Hypothalamus (tissue), 51 donors: ENCODE measurements around the gene NANOS3.

ENCODE experiments used
- DNase-seq, 51 donors: peaks; one replicate each; lab custom pipeline; 2025; lab: John Stamatoyannopoulos, UW

NANOS3 gene

DNA sequence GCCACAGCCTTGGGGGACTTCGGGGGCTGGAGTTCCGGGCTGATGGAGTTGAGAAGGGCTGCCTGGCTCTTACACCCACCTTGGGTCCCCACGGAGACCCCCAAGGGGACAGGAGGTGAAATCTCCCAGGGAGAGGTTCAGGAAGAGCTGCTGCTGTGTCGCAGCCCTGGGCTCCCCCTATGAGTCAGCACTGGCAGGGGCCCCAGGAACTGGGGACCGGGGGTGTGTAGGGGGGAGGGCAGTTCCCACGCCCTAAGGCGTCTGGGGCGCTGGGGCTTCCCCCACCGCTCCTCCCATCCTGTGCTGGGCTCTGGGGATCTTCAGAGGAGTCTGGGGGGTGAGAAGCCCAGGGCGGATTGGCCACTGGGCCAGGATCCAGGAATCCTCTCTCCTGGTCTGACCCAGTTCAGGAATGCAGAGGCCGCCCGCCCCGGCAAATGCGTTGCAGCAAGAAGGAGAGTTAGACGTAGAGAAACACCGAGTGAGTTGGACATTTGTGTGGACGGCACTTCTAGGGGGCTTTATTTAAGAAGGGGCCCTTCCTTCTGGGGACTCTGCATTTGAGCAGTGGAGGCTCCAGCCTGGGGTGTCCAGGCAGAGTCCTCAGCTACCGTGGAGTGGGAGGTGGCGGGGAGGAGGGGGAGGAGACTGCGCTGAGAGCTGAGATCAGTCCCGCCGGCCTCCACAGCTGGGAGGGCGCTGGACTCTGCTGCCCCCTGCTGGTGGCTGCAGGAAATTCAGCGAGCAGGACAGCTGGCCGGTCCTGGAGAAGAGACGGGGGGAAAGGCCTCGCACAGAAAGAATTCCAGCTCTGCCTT lies 15.0 kb upstream of the NANOS3 start:
- peak; percentile 32 to 96 (median 87) for DNase-seq

DNA sequence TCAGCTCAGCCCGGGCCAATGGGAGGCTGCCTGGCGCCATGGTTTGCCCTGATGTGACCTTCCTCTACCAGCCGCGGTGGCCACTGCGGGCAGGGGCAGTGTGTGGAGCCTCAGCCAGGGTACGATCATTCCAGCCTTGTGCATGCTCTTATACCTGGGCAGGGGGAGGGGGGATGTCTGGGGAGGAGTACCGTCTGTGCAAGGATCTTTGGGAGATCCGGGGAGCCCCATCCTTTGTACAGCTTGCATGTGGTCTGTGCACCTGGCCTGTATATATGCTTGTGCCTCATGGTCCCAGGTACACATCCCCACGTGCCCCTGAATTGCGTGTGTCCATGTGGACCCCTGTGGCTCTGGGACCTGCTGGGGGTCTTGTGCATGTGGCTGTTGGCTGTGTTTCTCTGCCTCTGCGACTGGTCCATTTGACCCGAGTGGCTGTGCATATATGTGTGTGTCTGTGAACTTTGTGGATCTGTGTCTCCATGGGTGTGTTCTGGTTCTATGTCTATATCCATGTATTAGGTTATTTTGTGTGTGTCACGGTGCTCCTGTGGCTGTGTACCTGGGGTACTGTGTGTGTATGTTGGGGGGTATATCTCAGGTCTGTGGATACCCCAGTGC lies 12.8 kb upstream of the NANOS3 start:
- peak in 1 of 51 donors; percentile 23 for DNase-seq

DNA sequence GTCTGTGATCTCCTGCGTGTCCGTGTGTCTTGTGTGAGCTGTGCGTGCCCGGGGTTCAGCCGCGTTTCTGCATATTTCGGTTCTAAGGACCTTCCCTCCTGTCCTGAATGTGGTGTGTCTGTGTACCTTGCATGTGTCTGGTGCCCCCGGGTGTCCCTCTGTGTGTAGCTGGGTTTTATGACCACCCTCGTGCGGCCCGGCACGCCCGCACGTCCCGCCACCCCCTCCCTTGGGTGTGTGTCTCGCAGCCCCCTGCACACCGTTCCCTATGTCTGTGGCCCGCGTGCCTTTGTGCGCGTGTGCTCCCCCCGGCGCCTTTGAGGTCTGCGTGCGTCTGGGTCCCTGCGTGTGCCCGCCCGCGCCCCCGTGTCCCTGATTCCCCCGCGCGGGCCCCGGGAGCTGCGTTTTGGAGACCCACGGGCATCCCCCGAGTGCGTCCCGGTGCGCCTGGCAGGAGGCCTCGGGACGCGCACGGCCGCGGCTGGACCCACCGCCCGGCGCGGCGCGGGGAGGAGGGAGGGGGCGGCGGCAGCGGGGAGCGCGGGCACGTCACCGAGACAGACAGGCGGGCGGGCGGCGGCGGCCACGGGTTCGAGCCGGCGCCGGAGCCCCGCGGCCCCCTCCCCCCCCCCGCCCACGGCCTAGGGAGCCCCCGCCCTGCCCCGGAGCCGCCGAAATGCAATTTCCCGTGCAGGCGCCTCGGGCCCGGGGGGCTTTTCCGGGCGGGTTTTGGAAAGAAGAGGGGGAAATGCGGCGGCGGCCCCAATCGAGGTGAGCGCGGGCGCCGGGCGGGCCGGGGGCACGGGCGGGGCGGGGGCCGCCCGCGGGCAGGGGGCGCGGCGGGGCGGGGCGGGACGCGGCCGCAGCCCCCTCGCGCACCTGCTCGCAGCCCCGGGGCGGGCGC lies 12.0 kb upstream of the NANOS3 start:
- peak in 2 of 51 donors; percentile 15 to 27 for DNase-seq

- peak in 10 of 51 donors; percentile 11 to 56 (median 42) for DNase-seq
Observed at GRCh38 chr19:13865571-13866462, 11.1 kb upstream of the NANOS3 start.

DNA sequence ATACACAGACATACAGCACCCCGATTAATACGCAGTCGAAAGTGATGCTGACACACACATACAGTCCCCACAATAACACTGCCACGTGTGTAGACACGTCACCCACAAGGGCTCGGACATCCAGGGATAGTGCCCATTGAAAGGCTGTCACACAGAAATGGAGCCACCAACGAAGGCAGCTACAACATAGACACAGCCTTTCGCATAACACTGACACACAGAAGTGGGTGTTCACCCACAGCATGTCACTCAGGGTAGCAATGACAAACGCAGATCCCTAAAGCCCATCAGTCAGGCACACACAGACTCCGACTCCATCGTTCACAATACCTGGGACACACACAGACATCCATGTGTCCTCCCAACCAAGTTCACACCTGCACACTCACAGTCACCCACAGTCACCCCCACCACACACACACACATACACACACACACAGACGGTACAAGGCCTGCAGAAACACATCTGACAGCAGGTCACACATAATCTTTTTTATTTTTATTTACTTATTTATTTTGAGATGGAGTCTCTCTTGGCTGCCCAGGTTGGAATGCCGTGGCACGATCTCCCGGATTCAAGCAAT lies 10.4 kb upstream of the NANOS3 start:
- peak in 6 of 51 donors; percentile 20 to 64 (median 47) for DNase-seq

DNA sequence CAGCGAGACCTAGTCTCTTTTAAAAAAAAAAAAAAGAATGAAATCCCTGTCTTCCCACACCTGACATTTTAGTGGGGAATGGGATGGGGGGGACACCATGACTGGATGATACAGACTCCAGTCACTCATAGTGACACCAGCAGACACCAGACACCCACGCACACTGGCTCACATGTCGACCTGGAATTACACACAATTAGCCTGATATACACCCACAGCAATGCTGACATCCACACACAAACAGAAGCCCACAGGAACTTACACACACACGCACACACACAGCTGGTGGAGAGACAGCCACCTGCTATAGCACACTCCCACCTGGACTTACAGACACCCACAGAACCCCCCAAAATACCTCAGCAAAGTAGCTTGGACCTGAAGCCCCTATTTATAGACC lies 8.3 kb upstream of the NANOS3 start:
- DNase-seq, result peak in 1 of 51 donors; percentile 55

GRCh38 chr19:13869281-13869680 lies 7.7 kb upstream of the NANOS3 start:
- DNase-seq, result no peak

DNA sequence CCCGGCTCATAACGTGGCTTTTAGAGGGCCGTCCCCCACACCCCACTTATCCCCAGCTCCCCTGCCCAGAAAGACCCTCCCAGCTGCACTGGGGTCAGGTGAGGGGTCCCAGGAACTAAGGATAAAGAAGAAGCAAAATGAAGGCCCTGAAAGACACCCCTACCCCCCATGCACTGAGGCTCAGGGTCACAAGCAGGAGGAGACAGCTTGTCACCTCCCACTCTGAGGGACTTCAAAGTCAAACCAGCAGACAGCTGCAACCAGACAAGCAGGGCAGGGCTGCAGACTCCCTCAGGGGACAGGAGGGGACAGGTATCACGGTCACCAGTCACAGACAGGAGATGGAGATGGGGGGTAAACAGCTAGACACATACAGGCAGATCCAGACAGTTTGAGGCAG lies 6.1 kb upstream of the NANOS3 start:
- no peak for DNase-seq

GRCh38 chr19:13872339-13872694 lies 4.6 kb upstream of the NANOS3 start:
- no peak for DNase-seq

- DNase-seq, result peak in 1 of 51 donors; percentile 20
Observed at GRCh38 chr19:13872695-13873389, 4.1 kb upstream of the NANOS3 start.

GRCh38 chr19:13873834-13874515 lies 3.0 kb upstream of the NANOS3 start:
- no peak for DNase-seq

GRCh38 chr19:13875824-13876223 lies 1.1 kb upstream of the NANOS3 start:
- no peak for DNase-seq

DNA sequence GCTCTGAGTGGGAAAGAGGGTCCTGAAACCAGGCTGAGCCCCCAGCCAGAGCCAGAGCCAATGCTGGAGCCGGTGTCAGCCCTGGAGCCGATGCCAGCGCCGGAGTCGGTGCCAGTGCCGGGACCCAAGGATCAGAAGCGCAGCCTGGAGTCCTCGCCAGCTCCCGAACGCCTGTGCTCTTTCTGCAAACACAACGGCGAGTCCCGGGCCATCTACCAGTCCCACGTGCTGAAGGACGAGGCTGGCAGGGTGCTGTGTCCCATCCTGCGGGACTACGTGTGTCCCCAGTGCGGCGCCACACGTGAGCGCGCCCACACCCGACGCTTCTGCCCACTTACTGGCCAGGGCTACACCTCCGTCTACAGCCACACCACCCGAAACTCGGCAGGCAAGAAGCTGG lies 369 bp downstream of the NANOS3 start:
- DNase-seq, result no peak

GRCh38 chr19:13880059-13881043 lies 3.4 kb downstream of the NANOS3 start:
- peak; percentile 36 to 99 (median 94) for DNase-seq

DNA sequence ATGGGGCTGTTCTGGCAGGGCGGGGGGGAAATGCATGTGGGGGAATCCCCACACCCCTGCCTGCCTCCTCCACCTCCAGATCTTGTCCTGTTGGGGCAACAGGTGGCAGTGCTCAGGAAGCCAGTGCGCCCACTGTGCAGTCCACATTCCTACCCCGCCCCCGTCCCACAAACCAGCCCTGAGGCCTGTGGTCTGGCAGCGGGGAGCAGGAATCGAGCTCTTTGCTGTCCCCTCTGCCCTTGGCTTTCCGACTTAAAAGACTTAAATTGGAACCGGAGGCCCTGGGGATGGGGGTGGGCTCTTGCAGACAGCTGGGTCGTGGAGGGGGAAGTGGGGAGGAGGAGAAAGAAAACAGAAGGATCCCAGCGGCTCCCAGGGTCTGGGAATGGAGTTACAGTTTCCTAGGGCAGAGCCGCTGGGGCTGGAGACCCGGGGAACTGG lies 4.3 kb downstream of the NANOS3 start:
- DNase-seq, result no peak

GRCh38 chr19:13881692-13882418 lies 4.9 kb downstream of the NANOS3 start:
- DNase-seq, result peak in 17 of 51 donors; percentile 10 to 35 (median 23)

DNA sequence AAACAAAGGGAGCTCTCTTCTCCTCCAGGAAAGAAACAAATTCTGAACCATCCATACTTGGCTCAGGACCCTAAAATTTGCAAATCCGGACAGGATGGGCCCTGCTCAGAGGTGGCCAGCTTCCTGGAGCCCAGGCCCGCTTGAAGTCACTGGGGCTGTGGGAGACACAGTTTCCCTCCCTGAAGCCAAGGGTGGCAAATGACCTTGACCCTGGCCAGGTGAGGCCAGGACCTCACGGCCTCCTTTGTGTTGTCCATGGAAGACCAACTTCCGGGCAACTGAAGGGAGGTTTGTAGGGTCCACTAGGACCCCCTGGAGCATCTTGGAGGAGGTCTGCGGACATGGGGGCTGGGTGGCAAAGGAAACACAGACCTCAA lies 5.5 kb downstream of the NANOS3 start:
- no peak for DNase-seq
